T47D (cell line): ENCODE results near the gene DENND4A.
"Not testable (repeated sequence)": the region's sequence is repeated elsewhere in the genome, so short reads cannot be mapped to it uniquely, and the experiment has no call there.

Experiments
- DNase-seq, 2 experiments: peaks; one replicate each; pipeline versions ENCODE4 v3.0.0 to v3.0.0-alpha.2; 2011 to 2012; ENCODE audit warnings: low read depth in 1 of 2, low spot score in 1 of 2
- JUND ChIP-seq: IDR thresholded peaks from 2 replicates; pipeline ENCODE4 v1.6.1; 2012; ENCODE audit warnings: low read depth
- in situ Hi-C: cut with HindIII; loops from 2 replicates; pipeline ENCODE4 v1.10.0; 2016; ENCODE audit warnings: low sequenced_read_pairs, low pct_unique_long_range_greater_than_20kb

DENND4A gene

DNA sequence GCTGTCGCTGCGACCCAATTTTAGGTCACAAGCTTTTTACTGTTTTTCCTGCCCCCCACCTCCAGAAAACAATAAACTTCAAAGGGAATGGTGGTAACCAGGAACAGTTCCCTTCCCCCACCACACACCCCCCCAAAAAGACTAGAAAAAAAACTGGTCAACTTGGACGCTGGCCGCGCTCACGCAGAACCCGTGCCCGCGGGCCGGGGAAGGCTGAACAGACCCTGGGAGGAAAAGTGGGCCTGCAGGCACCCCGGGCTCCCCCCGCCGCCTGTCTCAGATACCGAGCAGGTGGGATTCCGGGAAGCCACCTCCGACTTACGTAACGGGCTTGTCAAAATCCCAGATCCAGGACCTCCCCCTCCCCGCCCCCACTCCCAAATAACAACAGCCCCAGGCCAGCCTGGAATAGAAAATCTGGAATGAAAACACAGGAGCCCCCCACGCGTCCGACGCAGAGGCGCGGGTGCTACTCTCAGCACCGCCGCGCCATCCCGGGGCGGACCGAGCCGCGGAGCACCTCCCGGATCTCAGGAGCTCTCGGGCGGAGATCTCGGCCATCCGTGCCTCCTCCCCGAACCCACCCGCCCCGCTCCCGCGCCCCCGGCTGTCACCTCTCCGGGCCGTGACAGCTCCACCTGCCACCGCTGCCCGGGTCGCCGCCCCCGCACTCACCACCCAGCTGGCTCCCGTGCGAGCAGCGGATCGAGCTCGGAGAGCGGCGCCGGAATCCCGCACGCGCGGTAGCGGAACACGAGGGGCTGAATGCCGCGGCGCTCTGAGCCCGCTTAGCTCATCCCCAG is 557 bp downstream of the DENND4A start:
- in situ Hi-C loops, result no loop called here
- DNase-seq, result peak in 1 of 2 experiments; percentile 53
- no peak for TF ChIP-seq JUND

DNA sequence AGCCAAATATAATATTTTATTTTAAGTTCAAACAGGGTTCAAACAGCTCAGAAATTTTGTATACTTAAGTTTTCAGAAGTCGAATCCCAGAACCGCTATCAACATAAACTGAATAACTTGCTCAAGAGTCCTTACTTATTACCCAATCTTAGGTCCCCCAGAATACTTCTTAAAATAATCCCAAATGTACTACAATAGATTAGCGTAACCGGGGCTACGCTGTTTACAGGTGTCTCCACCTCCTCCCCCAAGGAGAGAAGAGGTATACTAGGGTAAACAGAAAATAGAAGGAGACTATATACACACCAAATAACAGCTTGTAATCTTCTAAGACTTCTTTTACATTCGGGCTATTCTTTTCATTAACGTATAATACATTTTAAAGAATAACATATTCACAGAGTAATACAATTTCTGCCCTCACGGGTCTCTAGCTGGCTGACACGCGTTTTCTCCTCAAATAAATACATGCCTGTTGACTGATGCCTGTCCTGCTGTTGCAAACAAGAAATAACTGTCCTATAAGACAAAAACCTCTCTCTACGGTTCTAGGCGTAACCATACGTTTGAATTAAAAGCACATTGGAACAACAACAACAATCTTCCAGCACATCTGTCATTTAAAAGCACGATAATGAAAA is 1.3 kb downstream of the DENND4A start:
- DNase-seq, result no peak
- TF ChIP-seq JUND, result no peak
- in situ Hi-C loops, result no loop called here

DNA sequence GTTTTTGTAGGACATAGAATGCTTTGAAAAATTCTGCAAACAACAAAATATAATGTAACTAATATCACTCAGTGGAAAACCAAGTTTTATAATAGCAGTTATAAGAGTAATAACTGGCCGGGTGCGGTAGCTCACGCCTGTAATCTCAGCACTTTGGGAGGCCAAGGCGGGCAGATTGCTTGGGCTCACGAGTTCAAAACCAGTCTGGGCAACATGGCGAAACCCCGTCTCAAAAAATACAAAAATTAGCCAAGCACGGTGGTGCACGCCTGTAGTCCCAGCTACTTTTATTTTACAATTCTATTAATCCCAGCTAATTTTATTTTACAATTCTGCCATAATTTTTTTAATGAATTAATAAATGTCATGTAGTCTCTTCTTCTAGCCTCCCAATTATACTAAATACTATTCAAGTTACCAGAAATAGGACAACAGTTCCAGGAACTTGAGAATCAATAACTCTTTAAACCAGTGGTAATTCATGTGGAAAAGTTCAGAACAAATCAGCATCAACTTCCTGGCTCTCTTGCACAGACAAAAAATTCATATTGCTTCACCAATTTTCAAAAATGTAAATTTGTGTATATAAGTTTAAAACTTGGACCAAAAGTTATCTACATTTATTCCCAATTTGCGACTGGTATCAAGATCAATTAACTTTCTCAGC is 2.2 kb downstream of the DENND4A start:
- DNase-seq, result no peak
- in situ Hi-C loops, result no loop called here
- no peak for TF ChIP-seq JUND

DNA sequence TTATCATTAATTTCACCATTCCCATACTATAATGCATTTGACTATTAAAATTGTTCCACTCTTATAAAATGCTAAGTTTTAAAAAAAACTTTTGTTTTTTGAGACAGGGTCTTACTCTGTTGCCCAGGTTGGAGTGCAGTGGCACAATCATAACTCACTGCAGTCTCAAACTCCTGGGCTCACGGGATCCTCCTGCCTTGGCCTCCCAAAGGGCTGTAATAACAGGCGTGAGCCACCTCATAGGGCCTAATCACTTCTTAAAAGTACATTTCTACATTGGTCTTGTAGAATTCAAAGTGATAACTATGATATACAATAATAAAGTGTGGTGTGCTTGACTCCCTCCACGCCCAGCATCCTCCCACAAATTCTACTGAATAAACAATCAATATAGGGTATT is 3.0 kb downstream of the DENND4A start:
- no peak for TF ChIP-seq JUND
- in situ Hi-C loops, result no loop called here
- no peak for DNase-seq

DNA sequence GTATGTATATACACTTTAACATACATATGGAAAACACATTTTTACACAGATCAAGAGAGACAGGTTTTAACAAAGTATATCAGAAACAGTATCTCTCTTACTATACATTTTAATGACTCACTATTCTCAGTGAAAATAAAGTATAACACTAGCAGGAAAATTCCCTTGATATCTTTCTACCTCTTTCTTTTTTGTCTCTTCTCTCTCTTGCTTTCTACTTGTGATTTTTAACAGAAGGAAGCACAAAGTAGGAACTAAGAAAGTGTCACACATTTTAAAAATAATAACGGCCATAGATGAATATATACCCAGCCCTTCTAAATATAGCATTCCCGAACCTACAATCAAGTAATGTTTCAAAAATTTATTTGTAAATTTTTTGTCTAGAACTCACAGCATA is 4.8 kb downstream of the DENND4A start:
- in situ Hi-C loops, result no loop called here
- TF ChIP-seq JUND, result no peak
- no peak for DNase-seq

DNA sequence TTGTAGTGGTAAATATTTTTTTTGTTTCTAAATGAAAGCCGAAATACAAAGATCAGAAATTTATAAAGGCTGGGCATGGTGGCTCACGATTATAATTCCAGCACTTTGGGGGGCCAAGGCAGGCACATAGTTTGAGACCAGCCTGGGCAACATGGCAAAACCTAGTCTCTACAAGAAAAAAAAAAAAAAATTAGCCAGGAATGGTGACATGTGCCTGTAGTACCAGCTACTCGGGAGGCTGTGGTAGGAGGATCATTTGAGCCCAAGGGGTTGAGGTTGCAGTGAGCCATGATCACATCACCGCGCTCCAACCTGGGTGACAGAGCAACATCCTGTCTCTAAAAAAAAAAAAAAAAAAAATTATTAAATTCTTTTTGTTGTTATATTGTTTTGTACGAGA is 6.9 kb downstream of the DENND4A start:
- no peak for DNase-seq
- in situ Hi-C loops, result no loop called here
- TF ChIP-seq JUND, result no peak

DNA sequence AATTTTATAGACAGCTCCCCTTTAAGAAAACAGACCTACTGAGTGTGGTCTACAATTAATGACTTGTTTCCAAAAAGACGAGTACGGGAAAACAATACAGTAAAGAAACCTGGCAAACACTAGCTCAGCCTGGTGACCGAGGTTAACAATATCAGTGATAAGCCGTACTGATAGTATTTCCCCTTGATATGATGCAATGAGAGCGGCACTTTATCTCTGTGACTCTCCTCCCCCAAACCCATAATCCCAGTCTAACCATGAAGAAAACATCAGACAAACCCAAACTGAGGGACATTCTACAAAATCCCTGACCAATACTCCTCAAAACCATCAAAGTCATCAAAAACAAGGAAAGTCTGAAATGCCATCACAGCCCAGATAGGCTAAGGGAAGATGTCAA is 8.2 kb downstream of the DENND4A start:
- in situ Hi-C loops, result no loop called here
- no peak for DNase-seq
- no peak for TF ChIP-seq JUND

DNA sequence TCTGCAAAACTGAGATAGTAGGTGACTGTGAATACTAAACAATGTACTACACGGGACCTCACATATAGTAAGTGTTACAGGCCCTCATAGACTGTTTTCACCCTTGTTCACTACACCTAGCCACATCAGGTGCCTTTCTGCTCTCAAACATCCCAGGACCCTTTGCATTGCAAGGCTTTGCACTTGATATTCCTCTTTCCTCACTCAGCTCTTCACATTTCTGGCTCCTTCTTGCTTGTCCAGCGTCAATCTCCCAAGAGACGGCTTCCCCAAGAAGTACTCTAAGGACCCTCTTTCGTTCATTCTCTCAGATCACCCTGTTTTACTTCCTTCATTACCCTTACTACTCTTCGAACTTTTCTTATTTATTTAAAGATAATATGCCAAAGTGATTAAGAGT is 10.0 kb downstream of the DENND4A start:
- in situ Hi-C loops, result no loop called here
- no peak for DNase-seq
- no peak for TF ChIP-seq JUND

DNA sequence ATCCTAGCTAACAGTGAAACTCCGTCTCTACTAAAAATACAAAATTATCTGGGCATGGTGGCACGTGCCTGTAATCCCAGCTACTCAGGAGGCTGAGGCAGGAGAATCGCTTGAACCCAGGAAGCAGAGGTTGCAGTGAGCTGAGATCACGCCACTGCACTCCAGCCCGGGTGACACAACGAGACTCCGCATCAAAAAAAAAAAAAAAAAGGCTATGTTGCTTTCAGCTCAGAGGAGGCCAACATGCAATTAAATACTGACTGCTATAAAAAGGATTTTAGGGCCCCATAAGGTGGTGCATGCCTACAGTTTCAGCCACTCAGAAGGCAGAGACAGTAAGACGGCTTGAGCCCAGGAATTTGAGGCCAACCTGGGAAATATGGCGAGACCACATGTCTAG is 13.4 kb downstream of the DENND4A start:
- in situ Hi-C loops, DNase-seq: not testable (repeated sequence)

DNA sequence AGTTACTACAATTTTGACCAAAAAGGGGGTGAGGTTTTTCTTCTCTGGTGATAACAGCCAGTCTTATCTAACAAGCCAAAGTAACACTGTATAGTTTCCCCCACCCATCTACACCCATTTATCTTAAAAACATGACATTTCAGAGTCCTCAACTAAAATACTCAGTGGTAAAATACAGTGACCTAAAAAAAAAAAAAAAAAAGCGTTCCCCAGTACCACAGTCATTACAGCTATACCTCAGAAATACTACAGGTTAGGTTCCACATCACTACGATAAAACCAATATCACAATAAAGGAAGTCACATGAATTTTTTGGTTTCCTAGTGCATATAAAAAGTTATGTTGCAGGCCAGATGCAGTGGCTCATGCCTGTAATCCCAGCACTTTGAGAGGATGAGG is 13.8 kb downstream of the DENND4A start:
- no peak for TF ChIP-seq JUND
- in situ Hi-C loops, result no loop called here
- DNase-seq, result no peak

DNA sequence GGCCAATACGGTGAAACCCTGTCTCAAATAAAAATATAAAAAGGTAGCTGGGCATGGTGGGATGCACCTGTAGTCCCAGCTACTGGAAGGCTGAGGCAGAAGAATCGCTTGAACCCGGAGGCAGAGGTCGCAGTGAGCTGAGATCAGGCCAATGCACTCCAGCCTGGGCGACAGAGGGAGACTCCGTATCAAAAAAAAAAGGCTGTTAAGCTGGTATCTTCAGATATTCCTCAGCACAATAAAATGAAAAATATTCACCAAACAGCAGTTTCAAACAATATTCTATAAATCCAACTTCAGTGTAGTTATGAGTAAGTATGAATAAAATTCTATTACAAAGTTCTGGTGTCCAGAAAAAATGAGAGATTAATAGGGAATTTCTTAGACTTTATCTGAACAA is 14.2 kb downstream of the DENND4A start:
- DNase-seq, result no peak
- no peak for TF ChIP-seq JUND
- in situ Hi-C loops, result no loop called here

DNA sequence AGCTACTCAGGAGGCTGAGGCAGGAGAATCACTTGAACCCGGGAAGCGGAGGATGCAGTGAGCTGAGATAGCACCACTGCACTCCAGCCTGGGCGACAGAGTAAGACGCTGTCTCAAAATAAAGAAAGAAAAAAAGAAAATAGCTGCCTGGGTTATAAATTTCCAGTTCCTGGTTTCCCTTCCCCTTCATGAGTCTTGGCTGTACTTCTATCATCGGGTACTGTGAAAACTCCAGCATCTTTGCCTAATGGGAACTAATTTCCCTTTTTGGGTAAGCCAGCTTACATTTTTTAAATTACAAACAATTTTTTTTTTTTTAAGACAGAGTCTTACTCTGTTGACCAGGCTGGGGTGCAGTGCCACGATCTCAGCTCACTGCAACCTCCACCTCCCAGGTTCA is 15.0 kb downstream of the DENND4A start:
- DNase-seq, result no peak
- TF ChIP-seq JUND, result no peak
- in situ Hi-C loops, result no loop called here

DNA sequence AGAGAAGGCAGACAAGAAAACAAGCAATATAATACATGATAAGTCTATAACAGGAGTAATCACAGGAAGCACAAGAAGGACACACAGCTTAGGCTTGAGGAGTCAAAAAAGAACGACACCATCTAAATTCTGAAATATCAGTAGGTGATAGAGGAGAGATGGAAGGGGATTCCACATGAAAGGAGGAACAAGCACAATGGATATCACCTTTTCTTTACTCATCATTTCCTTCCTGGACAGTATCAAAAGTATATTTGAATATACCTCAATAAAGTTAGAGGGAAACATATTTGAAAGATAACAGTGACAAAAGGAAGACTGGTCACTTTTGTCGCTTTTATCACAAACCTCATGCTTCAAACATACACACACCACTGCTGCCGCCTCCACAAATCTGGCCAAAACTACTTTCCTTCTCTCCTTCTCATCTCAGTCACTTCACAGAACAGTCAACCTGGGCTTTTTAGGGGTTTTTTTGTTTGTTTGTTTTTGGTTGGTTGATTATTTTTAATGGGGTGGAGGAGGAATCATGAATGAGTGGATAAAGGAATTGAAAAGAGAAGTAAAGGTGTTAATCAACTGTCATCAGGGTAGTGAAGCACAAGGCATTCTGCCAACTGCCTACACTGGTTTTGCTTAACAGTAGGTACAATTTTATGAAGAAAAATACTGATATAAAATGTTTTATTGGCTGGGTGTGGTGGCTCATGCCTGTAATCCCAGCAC is 18.5 kb downstream of the DENND4A start:
- no peak for DNase-seq
- in situ Hi-C loops, result no loop called here
- no peak for TF ChIP-seq JUND
